Measurements from ENCODE around the gene LTK.

DNA sequence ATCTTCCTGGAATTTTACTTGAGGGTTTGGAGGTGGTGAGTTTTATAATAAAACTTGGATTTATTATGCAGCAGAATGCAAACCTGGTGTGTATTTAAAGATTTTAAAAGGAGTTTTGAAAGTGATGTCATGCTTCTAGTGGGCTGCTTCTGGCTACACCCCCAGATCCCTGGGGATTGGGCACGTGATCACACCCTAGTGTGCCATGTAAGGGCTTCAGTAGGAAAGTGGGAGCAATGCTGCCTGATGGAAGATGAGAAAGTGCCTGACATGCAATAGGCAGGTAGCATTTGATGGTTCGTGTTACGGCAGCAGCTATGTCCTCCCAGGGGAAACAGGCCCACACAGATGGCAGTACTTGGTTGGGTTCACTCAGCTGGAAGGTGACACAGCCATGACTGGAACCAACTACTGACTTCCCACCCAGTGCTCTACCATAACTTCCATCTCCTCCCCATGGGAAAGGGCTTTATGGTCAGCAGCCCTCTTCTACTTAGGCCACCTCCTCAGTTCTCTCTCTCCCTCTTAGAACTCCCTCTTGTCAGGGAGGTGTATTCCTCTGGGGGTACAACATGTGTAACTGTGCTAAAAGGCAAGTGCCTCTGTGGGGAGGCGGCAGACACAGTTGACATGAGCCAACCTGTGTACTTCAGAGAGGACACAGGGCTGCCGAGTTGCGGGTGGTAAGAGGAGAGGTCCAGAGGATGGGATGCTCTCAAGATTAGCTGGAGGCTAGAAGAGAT lies 14.3 kb downstream of the LTK start:
- TF ChIP-seq, protein P1, sequence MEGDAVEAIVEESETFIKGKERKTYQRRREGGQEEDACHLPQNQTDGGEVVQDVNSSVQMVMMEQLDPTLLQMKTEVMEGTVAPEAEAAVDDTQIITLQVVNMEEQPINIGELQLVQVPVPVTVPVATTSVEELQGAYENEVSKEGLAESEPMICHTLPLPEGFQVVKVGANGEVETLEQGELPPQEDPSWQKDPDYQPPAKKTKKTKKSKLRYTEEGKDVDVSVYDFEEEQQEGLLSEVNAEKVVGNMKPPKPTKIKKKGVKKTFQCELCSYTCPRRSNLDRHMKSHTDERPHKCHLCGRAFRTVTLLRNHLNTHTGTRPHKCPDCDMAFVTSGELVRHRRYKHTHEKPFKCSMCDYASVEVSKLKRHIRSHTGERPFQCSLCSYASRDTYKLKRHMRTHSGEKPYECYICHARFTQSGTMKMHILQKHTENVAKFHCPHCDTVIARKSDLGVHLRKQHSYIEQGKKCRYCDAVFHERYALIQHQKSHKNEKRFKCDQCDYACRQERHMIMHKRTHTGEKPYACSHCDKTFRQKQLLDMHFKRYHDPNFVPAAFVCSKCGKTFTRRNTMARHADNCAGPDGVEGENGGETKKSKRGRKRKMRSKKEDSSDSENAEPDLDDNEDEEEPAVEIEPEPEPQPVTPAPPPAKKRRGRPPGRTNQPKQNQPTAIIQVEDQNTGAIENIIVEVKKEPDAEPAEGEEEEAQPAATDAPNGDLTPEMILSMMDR (IDR thresholded peaks at IDR 0.05) = no peak
- TF ChIP-seq POLR2A (IDR thresholded peaks at IDR 0.05) (no peak), POLR2AphosphoS5 (IDR thresholded peaks at IDR 0.05) (no peak), EP300 (IDR thresholded peaks at IDR 0.05) (no peak)

Data from gastroesophageal sphincter (tissue), 3 donors.